Gastroesophageal sphincter (tissue), 4 donors: ENCODE measurements around the gene SLC29A2. TPM values are rescaled to one million over a fixed set of nuclear protein-coding genes. Genes with fewer than 3 reads are reported as not detected.

Source experiments
- ATAC-seq: fragments of 150-250 bp; one replicate; pipeline ENCODE4 v1.9.1; 2016; ENCODE audit warnings: mild to moderate bottlenecking, moderate library complexity
- H3K27ac ChIP-seq, 4 donors: fragments of 200-600 bp; sonication (generic) in 3 of 4; 1 replicate in 3 of 4; 2 replicates in 1 of 4; pipeline ENCODE4 v1.5.1; 2016 to 2019
- H3K27me3 ChIP-seq: fragments of 200-600 bp; sonication (generic); one replicate; pipeline ENCODE4 v1.5.1; 2019
- H3K36me3 ChIP-seq, 2 donors: fragments of 200-600 bp; sonication (generic); one replicate each; pipeline ENCODE4 v1.5.1; 2019; ENCODE audit warnings: control low read depth in 1 of 2
- H3K4me1 ChIP-seq, 3 donors: fragments of 200-600 bp; sonication (generic); 1 replicate in 2 of 3; 2 replicates in 1 of 3; pipeline ENCODE4 v1.5.1; 2016 to 2019; ENCODE audit warnings: control low read depth in 2 of 3
- H3K4me3 ChIP-seq, 2 donors: fragments of 200-600 bp; sonication (generic); one replicate each; pipeline ENCODE4 v1.5.1; 2019; ENCODE audit warnings: mild to moderate bottlenecking in 1 of 2, moderate library complexity in 1 of 2
- H3K9me3 ChIP-seq, 3 donors: fragments of 200-600 bp; sonication (generic); one replicate each; pipeline ENCODE4 v1.5.1; 2017 to 2019; ENCODE audit warnings: control low read depth in 2 of 3
- EP300 ChIP-seq: sonication (generic); formaldehyde crosslinking; IDR thresholded peaks from one replicate; pipeline ENCODE4 v1.6.1; 2017; ENCODE audit warnings: antibody characterized with exemption, mild to moderate bottlenecking
- POLR2A ChIP-seq, 2 donors: fragments of 450-650 bp; IDR thresholded peaks; one replicate each; pipeline ENCODE4 v1.6.1; 2017; ENCODE audit warnings: antibody characterized with exemption in 2 of 2, mild to moderate bottlenecking in 2 of 2, moderate library complexity in 1 of 2
- POLR2AphosphoS5 ChIP-seq: sonication (generic); formaldehyde crosslinking; IDR thresholded peaks from one replicate; pipeline ENCODE4 v1.6.1; 2017; ENCODE audit warnings: antibody characterized with exemption
- WGBS, 2 donors: methylation state at CpG; one replicate each; pipeline ENCODE4 v1.1.5; 2018; ENCODE audit warnings: low coverage in 1 of 2; 5-methylcytosine and 5-hydroxymethylcytosine counted together
- total RNA-seq, 4 donors: library from RNA; depleted of rRNA; stranded (reverse); fragments of >200 nt; gene quantifications; one replicate each; pipeline ENCODE4 v1.1.0, GENCODE V29; 2016
- TF ChIP-seq, protein P1 (sequence below), 4 experiments: fragments of 200-600 bp in 2 of 4; fragments of 450-650 bp in 2 of 4; sonication (generic) in 1 of 4; IDR thresholded peaks; one replicate each; pipeline ENCODE4 v1.5.1; 2017 to 2019; ENCODE audit warnings: antibody characterized with exemption in 4 of 4, mild to moderate bottlenecking in 2 of 4, moderate library complexity in 2 of 4

Gene SLC29A2
- total RNA-seq, 4 donors from 2014 or later = 0.27 to 3.2 (median 1.2) TPM

DNA sequence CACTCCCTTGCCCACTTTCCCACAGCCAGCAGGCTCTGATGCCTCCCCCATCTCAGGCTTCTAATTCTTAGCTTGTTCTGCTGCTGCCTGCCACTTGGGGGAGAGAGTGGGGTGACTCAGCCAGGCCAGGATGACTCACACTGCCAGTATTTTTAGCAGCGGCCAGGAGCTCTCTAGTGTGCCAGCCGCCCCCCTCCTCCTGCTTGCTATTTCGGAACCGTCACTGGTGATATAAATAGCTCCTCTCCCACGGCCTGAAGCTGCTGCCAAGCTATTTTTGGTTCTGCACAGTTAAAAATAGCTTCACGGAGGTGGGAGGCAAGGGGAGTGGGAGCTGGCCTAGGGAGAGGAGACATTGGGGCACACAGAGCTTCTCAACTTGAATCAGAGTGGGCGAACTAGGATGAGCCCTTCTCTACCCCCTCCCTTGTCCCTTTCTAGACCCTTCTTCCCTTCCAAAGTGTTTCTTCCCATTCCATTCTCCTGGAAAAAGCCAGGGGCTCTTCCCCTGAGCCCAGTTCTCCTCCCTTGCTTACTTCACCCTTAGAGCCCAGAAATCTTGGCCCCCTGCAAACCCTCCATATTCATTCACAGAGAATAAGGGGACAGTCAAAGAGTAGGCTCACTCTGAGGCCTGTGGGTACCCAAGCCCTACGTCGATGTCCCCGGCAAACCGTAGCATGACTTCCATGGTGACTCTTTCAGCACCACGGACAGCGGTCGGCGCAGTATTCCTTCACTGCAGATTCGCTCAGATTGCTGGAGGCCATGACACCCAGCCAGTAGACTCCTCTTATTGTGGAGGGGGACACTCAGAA, 46.8 kb upstream of the SLC29A2 start:
- Histone ChIP-seq H3K27me3 (no peaks in the 10 kb centered on the region), H3K9me3 (no peaks in the 10 kb centered on the region), H3K4me3 (no peak overlapping the region), H3K4me1 (peaks cover 0 to 60% (median 21%) of the 10 kb centered on the region in 3 donors), H3K36me3 (peaks cover 0 to 13% of the 10 kb centered on the region in 2 donors), H3K27ac (peak overlapping the region in 3 of 4 donors; percentile 79 to 83 (median 79))
- TF ChIP-seq POLR2A (IDR thresholded peaks at IDR 0.05) (no peak), EP300 (no peak), POLR2AphosphoS5 (peak; percentile 92)
- TF ChIP-seq, protein P1, sequence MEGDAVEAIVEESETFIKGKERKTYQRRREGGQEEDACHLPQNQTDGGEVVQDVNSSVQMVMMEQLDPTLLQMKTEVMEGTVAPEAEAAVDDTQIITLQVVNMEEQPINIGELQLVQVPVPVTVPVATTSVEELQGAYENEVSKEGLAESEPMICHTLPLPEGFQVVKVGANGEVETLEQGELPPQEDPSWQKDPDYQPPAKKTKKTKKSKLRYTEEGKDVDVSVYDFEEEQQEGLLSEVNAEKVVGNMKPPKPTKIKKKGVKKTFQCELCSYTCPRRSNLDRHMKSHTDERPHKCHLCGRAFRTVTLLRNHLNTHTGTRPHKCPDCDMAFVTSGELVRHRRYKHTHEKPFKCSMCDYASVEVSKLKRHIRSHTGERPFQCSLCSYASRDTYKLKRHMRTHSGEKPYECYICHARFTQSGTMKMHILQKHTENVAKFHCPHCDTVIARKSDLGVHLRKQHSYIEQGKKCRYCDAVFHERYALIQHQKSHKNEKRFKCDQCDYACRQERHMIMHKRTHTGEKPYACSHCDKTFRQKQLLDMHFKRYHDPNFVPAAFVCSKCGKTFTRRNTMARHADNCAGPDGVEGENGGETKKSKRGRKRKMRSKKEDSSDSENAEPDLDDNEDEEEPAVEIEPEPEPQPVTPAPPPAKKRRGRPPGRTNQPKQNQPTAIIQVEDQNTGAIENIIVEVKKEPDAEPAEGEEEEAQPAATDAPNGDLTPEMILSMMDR (IDR thresholded peaks at IDR 0.05) = peak in 3 of 4 experiments; percentile 47 to 68 (median 62)
- ATAC-seq = peak; percentile 91
- WGBS, 2 donors = 6 to 9% methylated on average over 7 to 10 of the region's 16 CpGs

- H3K4me1 ChIP-seq = peaks cover 0 to 74% (median 21%) of the 10 kb centered on the region in 3 donors
- H3K27ac ChIP-seq = peak overlapping the region in 1 of 4 donors; percentile 3
- WGBS, 2 donors = 55 to 58% methylated on average over 9 to 11 of the region's 11 CpGs
Measured at GRCh38 chr11:66417000-66417399, 45.4 kb upstream of the SLC29A2 start.

GRCh38 chr11:66415423-66415822, 43.9 kb upstream of the SLC29A2 start:
- 44 to 67% methylated on average over 1 to 2 of the region's 2 CpGs for WGBS, 2 donors
- no peak overlapping the region for H3K27ac ChIP-seq
- H3K9me3 ChIP-seq = no peaks in the 10 kb centered on the region
- ATAC-seq = no peak
- H3K4me3 ChIP-seq = no peak overlapping the region
- H3K4me1 ChIP-seq = peaks cover 0 to 79% (median 13%) of the 10 kb centered on the region in 3 donors
- H3K27me3 ChIP-seq = peaks cover 5% of the 10 kb centered on the region
- TF ChIP-seq EP300 (no peak), POLR2A (IDR thresholded peaks at IDR 0.05) (no peak), POLR2AphosphoS5 (no peak)
- TF ChIP-seq, protein P1 (IDR thresholded peaks at IDR 0.05) = no peak
- no peaks in the 10 kb centered on the region for H3K36me3 ChIP-seq

More at GRCh38 chr11:66417000-66417399, 45.4 kb upstream of the SLC29A2 start:
- no peak for TF ChIP-seq EP300
- ATAC-seq = no peak
- Histone ChIP-seq H3K9me3 (no peaks in the 10 kb centered on the region), H3K4me3 (no peak overlapping the region), H3K27me3 (no peaks in the 10 kb centered on the region), H3K36me3 (no peaks in the 10 kb centered on the region)

GRCh38 chr11:66414120-66414934, 42.8 kb upstream of the SLC29A2 start:
- ATAC-seq = no peak
- TF ChIP-seq POLR2AphosphoS5 (no peak), POLR2A (IDR thresholded peaks at IDR 0.05) (no peak), EP300 (no peak)
- TF ChIP-seq, protein P1 (IDR thresholded peaks at IDR 0.05) = no peak
- H3K9me3 ChIP-seq = no peaks in the 10 kb centered on the region
- WGBS, 2 donors = 55 to 68% methylated on average over 8 to 10 of the region's 12 CpGs
- H3K36me3 ChIP-seq = no peaks in the 10 kb centered on the region
- no peak overlapping the region for H3K4me3 ChIP-seq
- H3K4me1 ChIP-seq = peaks cover 0 to 79% (median 4%) of the 10 kb centered on the region in 3 donors
- peak overlapping the region in 3 of 4 donors; percentile 40 to 92 (median 48) for H3K27ac ChIP-seq
- peaks cover 9% of the 10 kb centered on the region for H3K27me3 ChIP-seq

GRCh38 chr11:66413167-66413566, 41.6 kb upstream of the SLC29A2 start:
- ATAC-seq = no peak
- Histone ChIP-seq H3K4me1 (peaks cover 0 to 76% (median 4%) of the 10 kb centered on the region in 3 donors), H3K4me3 (no peak overlapping the region), H3K36me3 (no peaks in the 10 kb centered on the region), H3K27me3 (peaks cover 14% of the 10 kb centered on the region), H3K9me3 (no peaks in the 10 kb centered on the region), H3K27ac (peak overlapping the region in 2 of 4 donors; percentile 88 to 92)
- WGBS, 2 donors = 73% methylated on average over 6 of the region's 6 CpGs; no CpG with 5 or more reads in 1 of the 2 donors
- TF ChIP-seq, protein P1 (IDR thresholded peaks at IDR 0.05) = no peak
- TF ChIP-seq POLR2AphosphoS5 (no peak), EP300 (no peak), POLR2A (IDR thresholded peaks at IDR 0.05) (no peak)
